ENCODE data around the gene NUP153. TPM values are rescaled to one million over a fixed set of nuclear protein-coding genes. Genes with fewer than 3 reads are reported as not detected.

Gene NUP153
- total and polyA plus RNA-seq, 10 of the 15 experiments (the other 5 are each of a cell fraction or from before 2014, with no cell fraction given): 13.9 to 77.7 (median 56.2) TPM

GRCh38 chr6:17705778-17706579 lies 746 bp downstream of the NUP153 start (continued):
- TF ChIP-seq MEF2B (IDR thresholded peaks at IDR 0.05; ENCODE audit: partially characterized antibody, poor library complexity, severe bottlenecking) (peak; percentile 61), MTA2 (IDR thresholded peaks at IDR 0.05; ENCODE audit: low read depth) (peak; percentile 64; the same call in 1 of the 2 replicates), MTA3 (IDR thresholded peaks at IDR 0.05; ENCODE audit: borderline replicate concordance, low read length) (0 out of 2 replicates have a peak, but pooled peaks have one; percentile 54), PAX5 (IDR thresholded peaks at IDR 0.05; ENCODE audit: borderline replicate concordance, low read depth, low read length) (peak; percentile 73; the same call in 1 of the 2 replicates), FOXM1 (IDR thresholded peaks at IDR 0.05; ENCODE audit: low read depth, low read length) (peak; percentile 77; the same call in 1 of the 2 replicates), BRCA1 (IDR thresholded peaks at IDR 0.05; ENCODE audit: low read depth, low read length) (no peak), IKZF2 (IDR thresholded peaks at IDR 0.05) (peak; percentile 84 to 86), RBBP5 (conservative IDR thresholded peaks at IDR 0.05) (no peak), MYC (IDR thresholded peaks at IDR 0.05; ENCODE audit: insufficient read depth, insufficient read length, insufficient replicate concordance, low read length, severe bottlenecking) (peak; percentile 97), BACH1 (IDR thresholded peaks at IDR 0.05; ENCODE audit: borderline replicate concordance) (peak; percentile 62), TCF7 (IDR thresholded peaks at IDR 0.05; ENCODE audit: borderline replicate concordance) (no peak; the same call in none of the 2 replicates), NFIC (IDR thresholded peaks at IDR 0.05; ENCODE audit: low read depth, low read length) (peak; percentile 73), NFXL1 (IDR thresholded peaks at IDR 0.05; ENCODE audit: borderline replicate concordance) (no peak), SRF (IDR thresholded peaks at IDR 0.05; ENCODE audit: low read depth in 2 of 2, low read length in 2 of 2) (no peak), BHLHE40 (IDR thresholded peaks at IDR 0.05; ENCODE audit: borderline replicate concordance in 1 of 2, low read depth in 2 of 2, low read length in 1 of 2) (peak; percentile 89 to 93), SMAD5 (IDR thresholded peaks at IDR 0.05; ENCODE audit: low read depth) (peak; percentile 44; the same call in 1 of the 2 replicates)
- TF ChIP-seq, protein P1, sequence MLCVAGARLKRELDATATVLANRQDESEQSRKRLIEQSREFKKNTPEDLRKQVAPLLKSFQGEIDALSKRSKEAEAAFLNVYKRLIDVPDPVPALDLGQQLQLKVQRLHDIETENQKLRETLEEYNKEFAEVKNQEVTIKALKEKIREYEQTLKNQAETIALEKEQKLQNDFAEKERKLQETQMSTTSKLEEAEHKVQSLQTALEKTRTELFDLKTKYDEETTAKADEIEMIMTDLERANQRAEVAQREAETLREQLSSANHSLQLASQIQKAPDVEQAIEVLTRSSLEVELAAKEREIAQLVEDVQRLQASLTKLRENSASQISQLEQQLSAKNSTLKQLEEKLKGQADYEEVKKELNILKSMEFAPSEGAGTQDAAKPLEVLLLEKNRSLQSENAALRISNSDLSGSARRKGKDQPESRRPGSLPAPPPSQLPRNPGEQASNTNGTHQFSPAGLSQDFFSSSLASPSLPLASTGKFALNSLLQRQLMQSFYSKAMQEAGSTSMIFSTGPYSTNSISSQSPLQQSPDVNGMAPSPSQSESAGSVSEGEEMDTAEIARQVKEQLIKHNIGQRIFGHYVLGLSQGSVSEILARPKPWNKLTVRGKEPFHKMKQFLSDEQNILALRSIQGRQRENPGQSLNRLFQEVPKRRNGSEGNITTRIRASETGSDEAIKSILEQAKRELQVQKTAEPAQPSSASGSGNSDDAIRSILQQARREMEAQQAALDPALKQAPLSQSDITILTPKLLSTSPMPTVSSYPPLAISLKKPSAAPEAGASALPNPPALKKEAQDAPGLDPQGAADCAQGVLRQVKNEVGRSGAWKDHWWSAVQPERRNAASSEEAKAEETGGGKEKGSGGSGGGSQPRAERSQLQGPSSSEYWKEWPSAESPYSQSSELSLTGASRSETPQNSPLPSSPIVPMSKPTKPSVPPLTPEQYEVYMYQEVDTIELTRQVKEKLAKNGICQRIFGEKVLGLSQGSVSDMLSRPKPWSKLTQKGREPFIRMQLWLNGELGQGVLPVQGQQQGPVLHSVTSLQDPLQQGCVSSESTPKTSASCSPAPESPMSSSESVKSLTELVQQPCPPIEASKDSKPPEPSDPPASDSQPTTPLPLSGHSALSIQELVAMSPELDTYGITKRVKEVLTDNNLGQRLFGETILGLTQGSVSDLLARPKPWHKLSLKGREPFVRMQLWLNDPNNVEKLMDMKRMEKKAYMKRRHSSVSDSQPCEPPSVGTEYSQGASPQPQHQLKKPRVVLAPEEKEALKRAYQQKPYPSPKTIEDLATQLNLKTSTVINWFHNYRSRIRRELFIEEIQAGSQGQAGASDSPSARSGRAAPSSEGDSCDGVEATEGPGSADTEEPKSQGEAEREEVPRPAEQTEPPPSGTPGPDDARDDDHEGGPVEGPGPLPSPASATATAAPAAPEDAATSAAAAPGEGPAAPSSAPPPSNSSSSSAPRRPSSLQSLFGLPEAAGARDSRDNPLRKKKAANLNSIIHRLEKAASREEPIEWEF (IDR thresholded peaks at IDR 0.05; ENCODE audit: insufficient replicate concordance, low read depth, low read length): no peak
- TF ChIP-seq, protein P2, sequence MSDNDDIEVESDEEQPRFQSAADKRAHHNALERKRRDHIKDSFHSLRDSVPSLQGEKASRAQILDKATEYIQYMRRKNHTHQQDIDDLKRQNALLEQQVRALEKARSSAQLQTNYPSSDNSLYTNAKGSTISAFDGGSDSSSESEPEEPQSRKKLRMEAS (IDR thresholded peaks at IDR 0.05; ENCODE audit: low read depth, low read length): peak; percentile 98
- TF ChIP-seq, protein P3, sequence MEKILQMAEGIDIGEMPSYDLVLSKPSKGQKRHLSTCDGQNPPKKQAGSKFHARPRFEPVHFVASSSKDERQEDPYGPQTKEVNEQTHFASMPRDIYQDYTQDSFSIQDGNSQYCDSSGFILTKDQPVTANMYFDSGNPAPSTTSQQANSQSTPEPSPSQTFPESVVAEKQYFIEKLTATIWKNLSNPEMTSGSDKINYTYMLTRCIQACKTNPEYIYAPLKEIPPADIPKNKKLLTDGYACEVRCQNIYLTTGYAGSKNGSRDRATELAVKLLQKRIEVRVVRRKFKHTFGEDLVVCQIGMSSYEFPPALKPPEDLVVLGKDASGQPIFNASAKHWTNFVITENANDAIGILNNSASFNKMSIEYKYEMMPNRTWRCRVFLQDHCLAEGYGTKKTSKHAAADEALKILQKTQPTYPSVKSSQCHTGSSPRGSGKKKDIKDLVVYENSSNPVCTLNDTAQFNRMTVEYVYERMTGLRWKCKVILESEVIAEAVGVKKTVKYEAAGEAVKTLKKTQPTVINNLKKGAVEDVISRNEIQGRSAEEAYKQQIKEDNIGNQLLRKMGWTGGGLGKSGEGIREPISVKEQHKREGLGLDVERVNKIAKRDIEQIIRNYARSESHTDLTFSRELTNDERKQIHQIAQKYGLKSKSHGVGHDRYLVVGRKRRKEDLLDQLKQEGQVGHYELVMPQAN (conservative IDR thresholded peaks at IDR 0.05): peak; percentile 62

Data from GM12878 (cell line).